HepG2 (cell line): ENCODE results near the gene TEDC2. TPM values are rescaled to one million over a fixed set of nuclear protein-coding genes. Genes with fewer than 3 reads are reported as not detected.

Experiments used
- ASH2L ChIP-seq: fragments of 300-600, 200-600 bp; sonication (generic); IDR thresholded peaks from 2 replicates; pipeline ENCODE4 v1.7.0; 2017; ENCODE audit warnings: low read depth, mild to moderate bottlenecking, moderate library complexity, mixed read lengths, low read length; ENCODE audit not compliant: insufficient read length
- DR1 ChIP-seq: sonication (generic); formaldehyde crosslinking; IDR thresholded peaks from 2 replicates; pipeline ENCODE4 v1.8.0; 2021; ENCODE audit warnings: mild to moderate bottlenecking, missing genetic modification reagents, inconsistent platforms
- ERF ChIP-seq: IDR thresholded peaks from 2 replicates; pipeline ENCODE4 v1.6.1; 2018; ENCODE audit warnings: missing biosample characterization, missing genetic modification reagents
- GATAD1 ChIP-seq: IDR thresholded peaks from 2 replicates; pipeline ENCODE4 v1.6.1; 2016; ENCODE audit warnings: missing genetic modification reagents, missing compliant biosample characterization
- GPN1 ChIP-seq: sonication (generic); formaldehyde crosslinking; IDR thresholded peaks from 2 replicates; pipeline ENCODE4 v1.5.1; 2020; ENCODE audit warnings: missing genetic modification reagents, borderline replicate concordance
- IRX3 ChIP-seq: sonication (generic); formaldehyde crosslinking; IDR thresholded peaks from 2 replicates; pipeline ENCODE4 v1.8.1; 2023; ENCODE audit warnings: mild to moderate bottlenecking, low read depth, missing genetic modification reagents, borderline replicate concordance
- JDP2 ChIP-seq: sonication (generic); formaldehyde crosslinking; IDR thresholded peaks from 2 replicates; pipeline ENCODE4 v1.8.1; 2022; ENCODE audit warnings: missing genetic modification reagents, borderline replicate concordance
- NFE2L2 ChIP-seq: fragments of 150-350 bp; IDR thresholded peaks from 2 replicates; pipeline ENCODE4 v1.6.1; 2014; ENCODE audit warnings: low read length
- NFKB2 ChIP-seq: sonication (generic); formaldehyde crosslinking; IDR thresholded peaks from 2 replicates; pipeline ENCODE4 v1.4.0; 2020; ENCODE audit warnings: missing genetic modification reagents, borderline replicate concordance
- POLR2G ChIP-seq: fragments of 200-400 bp; formaldehyde crosslinking; IDR thresholded peaks from 2 replicates; pipeline ENCODE4 v1.6.1; 2018; ENCODE audit warnings: mild to moderate bottlenecking, low read depth, low read length, moderate library complexity
- PPARG ChIP-seq: conservative IDR thresholded peaks from 2 replicates; pipeline ENCODE4 v1.6.1; 2016; ENCODE audit warnings: missing biosample characterization, missing genetic modification reagents
- RXRB ChIP-seq: IDR thresholded peaks from 2 replicates; pipeline ENCODE4 v1.6.1; 2016; ENCODE audit warnings: borderline replicate concordance, missing genetic modification reagents, missing compliant biosample characterization
- SMAD1 ChIP-seq: sonication (generic); formaldehyde crosslinking; IDR thresholded peaks from 2 replicates; pipeline ENCODE4 v1.4.0; 2020; ENCODE audit warnings: missing genetic modification reagents, low read depth, mild to moderate bottlenecking, borderline replicate concordance
- SUZ12 ChIP-seq: fragments of 150-350 bp; IDR thresholded peaks from 2 replicates; pipeline ENCODE4 v1.6.1; 2014; ENCODE audit warnings: low read depth, low read length
- polyA plus RNA-seq, 8 experiments: library from polyadenylated mRNA; depleted of rRNA in 3 of 8; stranded (reverse) in 7 of 8; unstranded in 1 of 8; fragments of >200 nt; fragmentation: Illumina TruSeq in 4 of 8; extraction: Trizol in 4 of 8; gene quantifications; 2 replicates each; pipeline versions ENCODE4 v1.2.1 to v1.2.3, GENCODE V29; 2011 to 2016; ENCODE audit warnings: low read depth in 4 of 8, missing spikeins in 1 of 8, mixed read lengths in 1 of 8; ENCODE audit not compliant: insufficient read depth in 1 of 8
- total RNA-seq, 5 experiments: library from RNA; depleted of rRNA; stranded (reverse); fragments of >200 nt; fragmentation: Illumina TruSeq; extraction: Trizol; gene quantifications; 2 replicates each; pipeline ENCODE4 v1.2.3, GENCODE V29; 2016; ENCODE audit warnings: low read depth in 1 of 5
- TF ChIP-seq, protein P1 (sequence below): sonication (generic); formaldehyde crosslinking; IDR thresholded peaks from 2 replicates; pipeline ENCODE4 v1.5.1; 2020; ENCODE audit warnings: mild to moderate bottlenecking, missing genetic modification reagents, borderline replicate concordance
- TF ChIP-seq, protein P2 (sequence below): sonication (generic); formaldehyde crosslinking; IDR thresholded peaks from 2 replicates; pipeline ENCODE4 v1.8.1; 2023; ENCODE audit warnings: mild to moderate bottlenecking, inconsistent platforms, moderate library complexity, missing genetic modification reagents, borderline replicate concordance
- TF ChIP-seq, protein P3 (sequence below): sonication (generic); formaldehyde crosslinking; IDR thresholded peaks from 2 replicates; pipeline ENCODE4 v1.4.0; 2020; ENCODE audit warnings: mild to moderate bottlenecking, missing genetic modification reagents
- TF ChIP-seq, protein P4 (sequence below): sonication (generic); formaldehyde crosslinking; IDR thresholded peaks from 2 replicates; pipeline ENCODE4 v1.4.0; 2020; ENCODE audit warnings: missing genetic modification reagents
- TF ChIP-seq, protein P5 (sequence below): sonication (generic); formaldehyde crosslinking; IDR thresholded peaks from 2 replicates; pipeline ENCODE4 v1.4.0; 2020; ENCODE audit warnings: missing genetic modification reagents

TEDC2 gene
- total and polyA plus RNA-seq, 2 of the 13 experiments (the other 11 are each of a cell fraction or from before 2014, with no cell fraction given): 6.2 to 24.4 TPM

DNA sequence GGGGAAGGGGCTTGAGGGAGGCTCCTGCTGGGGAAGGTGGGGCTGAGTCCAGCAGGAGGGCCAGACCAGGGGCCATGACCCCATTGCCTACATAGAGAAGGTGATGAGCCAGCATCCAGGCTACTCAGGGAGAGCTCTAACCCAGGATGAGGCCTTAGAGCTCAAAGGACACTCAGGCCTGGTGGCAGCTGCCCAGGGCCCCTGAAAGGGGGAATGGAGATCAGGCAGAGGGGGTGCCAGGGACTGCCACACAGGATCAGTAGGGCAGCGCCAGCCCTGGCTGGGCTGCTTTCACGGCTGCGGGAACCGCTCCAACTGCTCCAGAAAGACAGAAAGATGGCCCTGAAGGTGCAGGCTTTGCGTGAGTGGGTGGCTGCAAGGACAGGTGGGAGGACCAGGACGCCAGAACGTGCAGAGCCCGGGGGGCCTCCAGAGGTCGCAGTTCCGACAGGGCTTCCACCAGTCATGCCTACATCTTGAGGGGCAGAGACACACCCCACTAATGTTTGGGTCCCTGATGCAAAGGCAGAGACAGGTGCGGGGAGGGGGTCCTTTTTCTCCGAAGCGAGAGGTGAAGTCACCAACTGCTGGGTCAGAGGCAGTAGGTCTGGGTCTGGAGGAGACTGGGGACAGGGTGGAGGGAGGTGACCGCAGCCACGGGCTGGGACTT, 53.0 kb downstream of the TEDC2 start (continued):
- TF ChIP-seq GATAD1 (no peak), ERF (CRISPR knock-in tag) (no peak), RXRB (no peak), DR1 (CRISPR knock-in tag) (no peak), ASH2L (no peak), PPARG (CRISPR knock-in tag) (no peak), SMAD1 (no peak), NFE2L2 (no peak), NFKB2 (CRISPR knock-in tag) (peak; percentile 19; the same call in 1 of the 2 replicates), IRX3 (no peak), SUZ12 (no peak), POLR2G (no peak), JDP2 (no peak), GPN1 (CRISPR knock-in tag) (no peak)
- TF ChIP-seq, protein P1, sequence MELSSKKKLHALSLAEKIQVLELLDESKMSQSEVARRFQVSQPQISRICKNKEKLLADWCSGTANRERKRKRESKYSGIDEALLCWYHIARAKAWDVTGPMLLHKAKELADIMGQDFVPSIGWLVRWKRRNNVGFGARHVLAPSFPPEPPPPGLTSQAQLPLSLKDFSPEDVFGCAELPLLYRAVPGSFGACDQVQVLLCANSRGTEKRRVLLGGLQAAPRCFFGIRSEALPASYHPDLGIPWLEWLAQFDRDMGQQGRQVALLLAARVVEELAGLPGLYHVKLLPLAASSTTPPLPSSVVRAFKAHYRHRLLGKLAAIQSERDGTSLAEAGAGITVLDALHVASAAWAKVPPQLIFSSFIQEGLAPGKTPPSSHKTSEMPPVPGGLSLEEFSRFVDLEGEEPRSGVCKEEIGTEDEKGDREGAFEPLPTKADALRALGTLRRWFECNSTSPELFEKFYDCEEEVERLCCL (CRISPR knock-in tag): no peak
- TF ChIP-seq, protein P2, sequence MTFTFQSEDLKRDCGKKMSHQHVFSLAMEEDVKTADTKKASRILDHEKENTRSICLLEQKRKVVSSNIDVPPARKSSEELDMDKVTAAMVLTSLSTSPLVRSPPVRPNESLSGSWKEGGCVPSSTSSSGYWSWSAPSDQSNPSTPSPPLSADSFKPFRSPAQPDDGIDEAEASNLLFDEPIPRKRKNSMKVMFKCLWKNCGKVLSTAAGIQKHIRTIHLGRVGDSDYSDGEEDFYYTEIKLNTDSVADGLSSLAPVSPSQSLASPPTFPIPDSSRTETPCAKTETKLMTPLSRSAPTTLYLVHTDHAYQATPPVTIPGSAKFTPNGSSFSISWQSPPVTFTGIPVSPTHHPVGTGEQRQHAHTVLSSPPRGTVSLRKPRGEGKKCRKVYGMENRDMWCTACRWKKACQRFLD (CRISPR knock-in tag): 0 out of 2 replicates have a peak, but pooled peaks have one; percentile 48
- TF ChIP-seq, protein P3, sequence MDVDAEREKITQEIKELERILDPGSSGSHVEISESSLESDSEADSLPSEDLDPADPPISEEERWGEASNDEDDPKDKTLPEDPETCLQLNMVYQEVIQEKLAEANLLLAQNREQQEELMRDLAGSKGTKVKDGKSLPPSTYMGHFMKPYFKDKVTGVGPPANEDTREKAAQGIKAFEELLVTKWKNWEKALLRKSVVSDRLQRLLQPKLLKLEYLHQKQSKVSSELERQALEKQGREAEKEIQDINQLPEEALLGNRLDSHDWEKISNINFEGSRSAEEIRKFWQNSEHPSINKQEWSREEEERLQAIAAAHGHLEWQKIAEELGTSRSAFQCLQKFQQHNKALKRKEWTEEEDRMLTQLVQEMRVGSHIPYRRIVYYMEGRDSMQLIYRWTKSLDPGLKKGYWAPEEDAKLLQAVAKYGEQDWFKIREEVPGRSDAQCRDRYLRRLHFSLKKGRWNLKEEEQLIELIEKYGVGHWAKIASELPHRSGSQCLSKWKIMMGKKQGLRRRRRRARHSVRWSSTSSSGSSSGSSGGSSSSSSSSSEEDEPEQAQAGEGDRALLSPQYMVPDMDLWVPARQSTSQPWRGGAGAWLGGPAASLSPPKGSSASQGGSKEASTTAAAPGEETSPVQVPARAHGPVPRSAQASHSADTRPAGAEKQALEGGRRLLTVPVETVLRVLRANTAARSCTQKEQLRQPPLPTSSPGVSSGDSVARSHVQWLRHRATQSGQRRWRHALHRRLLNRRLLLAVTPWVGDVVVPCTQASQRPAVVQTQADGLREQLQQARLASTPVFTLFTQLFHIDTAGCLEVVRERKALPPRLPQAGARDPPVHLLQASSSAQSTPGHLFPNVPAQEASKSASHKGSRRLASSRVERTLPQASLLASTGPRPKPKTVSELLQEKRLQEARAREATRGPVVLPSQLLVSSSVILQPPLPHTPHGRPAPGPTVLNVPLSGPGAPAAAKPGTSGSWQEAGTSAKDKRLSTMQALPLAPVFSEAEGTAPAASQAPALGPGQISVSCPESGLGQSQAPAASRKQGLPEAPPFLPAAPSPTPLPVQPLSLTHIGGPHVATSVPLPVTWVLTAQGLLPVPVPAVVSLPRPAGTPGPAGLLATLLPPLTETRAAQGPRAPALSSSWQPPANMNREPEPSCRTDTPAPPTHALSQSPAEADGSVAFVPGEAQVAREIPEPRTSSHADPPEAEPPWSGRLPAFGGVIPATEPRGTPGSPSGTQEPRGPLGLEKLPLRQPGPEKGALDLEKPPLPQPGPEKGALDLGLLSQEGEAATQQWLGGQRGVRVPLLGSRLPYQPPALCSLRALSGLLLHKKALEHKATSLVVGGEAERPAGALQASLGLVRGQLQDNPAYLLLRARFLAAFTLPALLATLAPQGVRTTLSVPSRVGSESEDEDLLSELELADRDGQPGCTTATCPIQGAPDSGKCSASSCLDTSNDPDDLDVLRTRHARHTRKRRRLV (CRISPR knock-in tag): no peak
- TF ChIP-seq, protein P4, sequence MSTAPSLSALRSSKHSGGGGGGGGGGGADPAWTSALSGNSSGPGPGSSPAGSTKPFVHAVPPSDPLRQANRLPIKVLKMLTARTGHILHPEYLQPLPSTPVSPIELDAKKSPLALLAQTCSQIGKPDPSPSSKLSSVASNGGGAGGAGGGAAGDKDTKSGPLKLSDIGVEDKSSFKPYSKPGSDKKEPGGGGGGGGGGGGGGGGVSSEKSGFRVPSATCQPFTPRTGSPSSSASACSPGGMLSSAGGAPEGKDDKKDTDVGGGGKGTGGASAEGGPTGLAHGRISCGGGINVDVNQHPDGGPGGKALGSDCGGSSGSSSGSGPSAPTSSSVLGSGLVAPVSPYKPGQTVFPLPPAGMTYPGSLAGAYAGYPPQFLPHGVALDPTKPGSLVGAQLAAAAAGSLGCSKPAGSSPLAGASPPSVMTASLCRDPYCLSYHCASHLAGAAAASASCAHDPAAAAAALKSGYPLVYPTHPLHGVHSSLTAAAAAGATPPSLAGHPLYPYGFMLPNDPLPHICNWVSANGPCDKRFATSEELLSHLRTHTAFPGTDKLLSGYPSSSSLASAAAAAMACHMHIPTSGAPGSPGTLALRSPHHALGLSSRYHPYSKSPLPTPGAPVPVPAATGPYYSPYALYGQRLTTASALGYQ (CRISPR knock-in tag): no peak
- TF ChIP-seq, protein P5, sequence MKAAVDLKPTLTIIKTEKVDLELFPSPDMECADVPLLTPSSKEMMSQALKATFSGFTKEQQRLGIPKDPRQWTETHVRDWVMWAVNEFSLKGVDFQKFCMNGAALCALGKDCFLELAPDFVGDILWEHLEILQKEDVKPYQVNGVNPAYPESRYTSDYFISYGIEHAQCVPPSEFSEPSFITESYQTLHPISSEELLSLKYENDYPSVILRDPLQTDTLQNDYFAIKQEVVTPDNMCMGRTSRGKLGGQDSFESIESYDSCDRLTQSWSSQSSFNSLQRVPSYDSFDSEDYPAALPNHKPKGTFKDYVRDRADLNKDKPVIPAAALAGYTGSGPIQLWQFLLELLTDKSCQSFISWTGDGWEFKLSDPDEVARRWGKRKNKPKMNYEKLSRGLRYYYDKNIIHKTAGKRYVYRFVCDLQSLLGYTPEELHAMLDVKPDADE: no peak
